Measurements from ENCODE around the gene MALT1. TPM values are rescaled to one million over a fixed set of nuclear protein-coding genes. Genes with fewer than 3 reads are reported as not detected.

The MALT1 gene
- total RNA-seq, 2 experiments from 2014 or later, result 14.4 to 18.5 TPM

GRCh38 chr18:58671632-58672564 lies 633 bp downstream of the MALT1 start:
- peaks cover 16% of the 10 kb centered on the region for H3K79me2 ChIP-seq (ENCODE audit: insufficient read depth, low read depth, low read length)
- no peaks in the 10 kb centered on the region for H3K9me3 ChIP-seq (ENCODE audit: low read length)
- no TSS peak for BruUV-seq (replicated peaks)
- CTCF ChIA-PET (ENCODE audit: unreplicated experiment), result interaction anchor here (1.0 kb wide), 1 partner anchor 14 kb away, joined by 3 read pairs; no protein-coding TSS in a partner anchor
- H3K4me3 ChIP-seq (ENCODE audit: low read depth, low read length, poor library complexity, severe bottlenecking), result peak overlapping the region; percentile 78
- TF ChIP-seq CTCF (conservative IDR thresholded peaks at IDR 0.05; ENCODE audit: low read length) (0 out of 2 replicates have a peak, but pooled peaks have one; percentile 10), EZH2phosphoT487 (IDR thresholded peaks at IDR 0.05; ENCODE audit: borderline replicate concordance, low read depth, low read length) (no peak)
- H3K4me1 ChIP-seq (ENCODE audit: insufficient read depth, low read length, poor library complexity, severe bottlenecking), result peaks cover 17% of the 10 kb centered on the region
- DNase-seq (ENCODE audit: low spot score), result peak; percentile 60
- intact Hi-C loops (cut with micrococcal nuclease; ENCODE audit: unreplicated experiment), result loop anchor here (1.0 to 5.0 kb wide), 2 partner anchors 92 to 145 kb away; no protein-coding TSS in a partner anchor
- POLR2A ChIA-PET, result interaction anchor here (0.6 to 2.3 kb wide), 10 partner anchors 10 to 1229 kb away, joined by 3 to 20 read pairs (median 4); no protein-coding TSS in a partner anchor
- H3K36me3 ChIP-seq (ENCODE audit: insufficient read depth, low read length), result no peaks in the 10 kb centered on the region; the same call in 1 of the 2 replicates
- no peak overlapping the region for H2AFZ ChIP-seq (ENCODE audit: low read length)
- no peaks in the 10 kb centered on the region for H4K20me1 ChIP-seq (ENCODE audit: insufficient read depth, low read length)
- peak overlapping the region; percentile 73 for H3K27ac ChIP-seq (ENCODE audit: low read depth, low read length, poor library complexity, severe bottlenecking)
- peak overlapping the region; percentile 66 for H3K4me2 ChIP-seq (ENCODE audit: low read length)
- no peaks in the 10 kb centered on the region for H3K9me2 ChIP-seq (ENCODE audit: insufficient read depth, low read length)

GRCh38 chr18:58674159-58674558 lies 2.9 kb downstream of the MALT1 start:
- Histone ChIP-seq H3K27ac (ENCODE audit: low read depth, low read length, poor library complexity, severe bottlenecking) (no peak overlapping the region), H3K36me3 (ENCODE audit: insufficient read depth, low read length) (no peaks in the 10 kb centered on the region; the same call in 1 of the 2 replicates), H2AFZ (ENCODE audit: low read length) (no peak overlapping the region), H3K9me2 (ENCODE audit: insufficient read depth, low read length) (no peaks in the 10 kb centered on the region), H3K4me1 (ENCODE audit: insufficient read depth, low read length, poor library complexity, severe bottlenecking) (peaks cover 15% of the 10 kb centered on the region), H4K20me1 (ENCODE audit: insufficient read depth, low read length) (no peaks in the 10 kb centered on the region), H3K4me3 (ENCODE audit: low read depth, low read length, poor library complexity, severe bottlenecking) (no peak overlapping the region), H3K9me3 (ENCODE audit: low read length) (no peaks in the 10 kb centered on the region), H3K4me2 (ENCODE audit: low read length) (no peak overlapping the region), H3K79me2 (ENCODE audit: insufficient read depth, low read depth, low read length) (peaks cover 16% of the 10 kb centered on the region)
- CTCF ChIA-PET (ENCODE audit: unreplicated experiment), result no interaction called here
- no TSS peak for BruUV-seq (replicated peaks)
- TF ChIP-seq EZH2phosphoT487 (IDR thresholded peaks at IDR 0.05; ENCODE audit: borderline replicate concordance, low read depth, low read length), result no peak
- TF ChIP-seq CTCF (conservative IDR thresholded peaks at IDR 0.05; ENCODE audit: low read length), result no peak
- POLR2A ChIA-PET, result interaction anchor here (1.2 kb wide), 1 partner anchor 467 kb away, joined by 3 read pairs; no protein-coding TSS in a partner anchor
- DNase-seq (ENCODE audit: low spot score), result no peak
- intact Hi-C loops (cut with micrococcal nuclease; ENCODE audit: unreplicated experiment), result loop anchor here (5.0 kb wide), 1 partner anchor 147 kb away; no protein-coding TSS in a partner anchor

All from OCI-LY7 (cell line).